GM19372 (cell line): Measurements from ENCODE around the gene NRN1L.
"Not testable (repeated sequence)": the region's sequence is repeated elsewhere in the genome, so short reads cannot be mapped to it uniquely, and the experiment has no call there.

ENCODE experiments used
- ATAC-seq: cut with Tn5 transposase; IDR thresholded peaks from one replicate; pipeline ENCODE4 v1.9.1; 2021; ENCODE audit warnings: mild to moderate bottlenecking, low read depth, moderate library complexity; ENCODE audit not compliant: unreplicated experiment

Gene NRN1L

DNA sequence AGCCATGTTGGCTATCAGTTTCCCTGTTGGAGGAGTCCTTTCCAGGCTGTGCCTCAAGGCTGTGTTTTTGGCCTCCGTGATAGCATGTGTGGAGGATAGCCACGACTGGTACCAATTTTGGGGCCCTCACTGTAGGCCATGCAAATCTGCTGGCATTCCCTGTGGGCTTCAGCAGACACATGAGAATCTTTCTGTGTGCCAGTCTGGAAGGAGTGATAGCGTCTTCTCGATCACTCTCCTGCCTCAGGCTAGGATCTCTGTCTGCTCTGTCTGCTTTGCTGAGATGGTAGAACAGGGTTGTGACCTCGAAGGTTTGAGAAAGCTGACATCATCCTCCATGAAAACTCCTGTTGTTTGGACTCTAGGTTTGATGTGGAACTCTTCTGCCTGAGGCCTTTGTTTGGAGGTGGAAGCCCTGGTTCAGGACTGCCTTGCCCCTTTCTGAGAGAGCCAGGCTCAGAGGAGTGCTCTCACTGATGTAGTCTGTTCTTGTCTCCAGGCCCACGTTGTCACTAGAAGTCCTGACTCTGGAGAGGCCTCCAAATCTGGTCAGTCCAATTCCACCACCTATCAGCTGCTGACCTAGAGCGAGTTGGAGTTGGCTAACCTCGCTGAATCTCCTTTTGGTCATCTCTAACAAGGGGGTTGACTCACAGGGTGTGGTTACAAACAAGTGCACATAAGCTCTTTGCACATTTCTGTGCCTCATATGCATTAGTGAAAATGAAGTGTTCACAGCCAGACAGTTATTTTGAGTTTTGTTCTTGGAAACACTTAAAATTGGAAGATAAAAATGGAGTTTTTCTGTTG is 23.9 kb upstream of the NRN1L start:
- no peak for ATAC-seq

DNA sequence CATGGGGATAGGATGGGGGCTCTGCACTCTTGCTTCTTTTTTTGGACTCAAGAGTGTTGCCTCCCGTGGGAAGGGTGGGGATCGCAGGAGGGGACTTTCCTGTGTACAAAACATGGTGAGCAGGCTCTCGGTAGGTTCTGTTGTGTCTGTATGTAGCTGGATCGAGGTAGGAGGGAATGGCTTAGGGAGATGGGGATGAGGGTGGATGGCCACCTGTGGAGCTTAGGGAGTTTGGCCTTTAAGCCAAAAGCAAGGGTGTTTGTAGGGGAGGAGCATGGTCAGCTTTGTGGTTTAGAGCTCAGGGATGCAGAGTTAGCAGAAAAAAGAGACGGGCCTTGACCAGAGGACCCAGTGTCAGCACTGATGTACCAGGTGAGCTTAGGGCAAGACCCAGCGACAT is 22.8 kb upstream of the NRN1L start:
- ATAC-seq = no peak

DNA sequence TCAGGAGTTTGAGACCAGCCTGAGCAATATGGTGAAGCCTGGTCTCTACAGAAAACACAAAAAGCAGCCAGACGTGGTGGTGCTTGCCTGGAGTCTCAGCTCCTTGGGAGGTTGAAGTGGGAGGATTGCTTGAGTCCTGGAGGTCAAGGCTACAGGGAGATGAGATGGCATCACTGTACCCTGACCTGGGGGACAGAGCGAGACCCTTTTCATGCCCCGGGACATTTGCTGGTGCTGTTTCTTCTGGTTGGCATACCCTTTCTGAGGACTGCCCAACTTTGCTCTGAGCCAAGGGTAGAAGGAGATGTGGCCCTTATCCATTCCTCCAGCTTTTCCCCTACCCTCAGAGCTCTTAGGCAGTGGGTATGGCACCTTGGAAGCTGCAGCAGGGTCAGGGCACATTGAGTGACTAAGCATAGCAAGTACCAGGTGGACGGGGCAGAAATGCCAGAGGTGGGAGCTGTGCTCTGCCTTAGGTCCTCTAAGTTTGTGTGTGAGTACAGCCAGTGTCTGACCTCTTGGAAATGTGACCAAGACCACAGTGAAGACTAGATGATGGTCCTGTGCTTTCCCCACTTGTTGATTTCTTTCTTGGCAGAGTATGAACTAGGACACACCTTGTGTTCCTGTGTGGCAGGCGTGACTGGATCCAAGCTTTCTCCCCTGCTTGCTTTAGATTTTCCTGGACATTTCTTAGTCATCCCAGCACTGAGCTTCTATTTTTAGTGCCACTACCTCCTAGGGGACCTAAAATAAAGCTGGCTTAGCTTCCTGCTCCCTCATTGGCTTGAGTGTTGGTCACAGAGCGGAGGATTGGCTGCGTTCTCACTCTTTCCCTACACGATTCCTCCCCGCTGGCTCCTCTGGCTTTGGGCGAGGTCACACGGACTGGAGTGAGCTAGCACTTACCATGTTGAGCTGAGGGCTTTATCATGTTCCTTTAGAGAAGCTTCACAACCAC is 21.8 kb upstream of the NRN1L start:
- ATAC-seq = no peak

GRCh38 chr16:67864044-67864443 is 20.6 kb upstream of the NRN1L start:
- ATAC-seq = not testable (repeated sequence)

DNA sequence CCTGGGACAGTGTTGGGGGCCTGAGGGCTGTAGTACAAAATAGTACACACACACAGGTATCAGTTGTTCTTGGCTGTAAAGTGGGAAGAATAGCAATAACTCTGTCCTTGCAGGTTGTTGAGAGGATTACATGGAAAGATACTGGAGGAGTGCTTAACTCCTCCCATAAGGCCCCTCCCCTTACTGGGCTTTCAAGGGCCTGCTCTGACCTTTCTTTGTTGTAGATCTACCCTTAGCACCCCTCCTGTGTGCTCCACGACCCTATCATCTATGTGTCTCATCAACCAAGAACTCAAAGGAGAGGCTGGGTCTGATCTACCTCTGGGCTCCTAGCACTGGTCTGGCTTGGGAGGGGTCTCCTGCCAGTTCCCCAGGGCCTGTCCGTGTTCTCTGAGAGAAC is 20.1 kb upstream of the NRN1L start:
- no peak for ATAC-seq

DNA sequence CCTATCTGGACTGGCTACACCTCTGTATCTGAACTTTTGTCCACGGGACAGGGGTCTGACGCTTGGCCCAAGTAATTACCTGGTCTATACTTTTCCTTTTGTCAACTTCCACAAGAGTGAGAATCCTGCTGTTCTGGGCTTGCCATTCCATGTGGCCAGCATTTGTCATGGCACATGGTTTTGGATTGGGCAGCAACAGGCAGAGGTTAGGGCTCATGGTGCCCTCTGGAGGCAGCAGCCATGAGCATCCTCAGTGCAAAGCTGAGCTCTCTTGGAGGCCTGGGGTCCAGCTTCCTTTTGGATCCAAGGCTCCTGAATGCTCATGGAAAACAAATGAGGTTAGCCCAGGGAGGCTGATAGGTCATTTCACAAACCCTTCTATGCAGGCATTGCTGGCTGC is 19.4 kb upstream of the NRN1L start:
- ATAC-seq = no peak

GRCh38 chr16:67868290-67868689 is 16.4 kb upstream of the NRN1L start:
- no peak for ATAC-seq

DNA sequence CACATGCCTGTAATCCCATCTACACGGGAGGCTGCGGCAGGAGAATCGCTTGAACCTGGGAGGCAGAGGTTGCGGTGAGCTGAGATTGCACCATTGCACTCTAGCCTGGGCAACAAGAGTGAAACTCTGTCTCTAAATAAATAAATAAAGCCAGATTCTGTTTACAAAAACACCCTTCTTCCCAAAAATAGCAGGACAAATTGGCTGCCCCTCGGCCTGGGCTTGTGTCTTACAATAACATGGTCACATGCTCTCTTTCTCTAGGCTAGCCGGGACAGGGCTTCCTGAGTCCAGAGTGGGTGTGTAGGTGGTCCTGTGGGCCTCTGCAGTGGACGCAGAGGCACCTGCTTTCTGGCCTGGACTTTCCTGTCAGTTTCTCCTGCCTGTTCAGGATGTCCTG is 15.0 kb upstream of the NRN1L start:
- ATAC-seq = no peak

- ATAC-seq = no peak
Measured at GRCh38 chr16:67871256-67871655, 13.4 kb upstream of the NRN1L start.

DNA sequence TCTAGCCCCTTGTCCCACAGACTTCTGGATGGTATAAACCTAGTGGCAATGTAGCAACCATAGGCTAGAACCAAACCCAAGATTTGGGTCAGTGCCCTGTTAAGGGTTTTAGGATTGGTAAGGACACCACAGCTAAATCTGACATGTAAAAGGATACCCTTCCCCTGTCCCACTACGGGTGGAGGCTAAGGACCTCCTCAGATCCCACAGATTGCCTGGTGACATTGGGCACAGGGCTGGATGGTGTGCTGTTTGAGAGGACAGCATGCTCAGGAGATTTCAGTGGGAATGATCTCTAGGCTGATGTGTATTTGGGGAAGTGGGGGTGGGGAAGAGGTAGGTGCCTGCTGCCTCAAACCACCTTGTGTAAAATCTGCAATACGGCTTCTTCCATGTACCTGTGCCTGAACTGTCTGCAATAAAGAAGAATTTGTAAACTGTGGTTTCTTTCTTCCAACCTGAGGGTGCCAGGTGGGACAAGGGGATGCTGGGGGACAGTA is 12.5 kb upstream of the NRN1L start:
- no peak for ATAC-seq

GRCh38 chr16:67872631-67873434 is 11.9 kb upstream of the NRN1L start, which contains the start of gene EDC4:
Gene EDC4, plus strand, starts transcription at chr16:67873052. Its CDS starts 210 bp downstream, at chr16:67873262.
- peak; percentile 83 for ATAC-seq

GRCh38 chr16:67873435-67874370 is 11.0 kb upstream of the NRN1L start:
- ATAC-seq = no peak

DNA sequence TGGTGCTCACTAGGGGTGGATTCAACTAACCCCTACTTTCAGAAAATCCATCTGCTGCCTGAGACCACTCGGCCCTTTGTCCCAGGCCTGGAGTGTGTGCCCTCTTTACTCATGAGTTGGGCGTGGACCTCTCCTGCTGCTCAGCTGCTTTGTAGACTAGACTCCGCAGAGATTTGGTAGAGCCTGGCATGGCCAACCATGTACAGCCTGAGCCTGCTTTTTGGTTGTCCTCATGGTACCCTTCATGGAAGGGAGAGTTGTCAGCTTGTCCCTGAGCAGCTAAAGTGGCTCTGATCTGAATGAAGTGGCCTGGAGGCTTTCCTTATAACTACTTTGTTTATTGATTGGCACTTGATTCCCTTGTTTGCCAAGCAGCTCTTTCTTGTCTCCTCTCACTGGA is 10.3 kb upstream of the NRN1L start:
- no peak for ATAC-seq

GRCh38 chr16:67877064-67877463 is 7.6 kb upstream of the NRN1L start:
- ATAC-seq = no peak

DNA sequence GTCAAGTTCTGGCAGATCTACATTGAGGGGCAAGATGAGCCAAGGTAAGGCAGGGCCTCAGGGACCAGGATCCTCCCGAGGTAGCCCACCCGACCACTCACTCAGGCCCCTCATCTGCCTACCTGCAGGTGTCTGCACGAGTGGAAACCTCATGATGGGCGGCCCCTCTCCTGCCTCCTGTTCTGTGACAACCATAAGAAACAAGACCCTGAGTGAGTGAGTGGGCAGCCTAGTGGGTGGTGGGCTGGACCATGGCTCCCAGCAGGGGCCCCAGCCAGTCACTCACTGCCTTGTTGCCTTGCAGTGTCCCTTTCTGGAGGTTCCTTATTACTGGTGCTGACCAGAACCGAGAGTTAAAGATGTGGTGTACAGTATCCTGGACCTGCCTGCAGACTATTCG is 6.5 kb upstream of the NRN1L start:
- ATAC-seq = no peak

DNA sequence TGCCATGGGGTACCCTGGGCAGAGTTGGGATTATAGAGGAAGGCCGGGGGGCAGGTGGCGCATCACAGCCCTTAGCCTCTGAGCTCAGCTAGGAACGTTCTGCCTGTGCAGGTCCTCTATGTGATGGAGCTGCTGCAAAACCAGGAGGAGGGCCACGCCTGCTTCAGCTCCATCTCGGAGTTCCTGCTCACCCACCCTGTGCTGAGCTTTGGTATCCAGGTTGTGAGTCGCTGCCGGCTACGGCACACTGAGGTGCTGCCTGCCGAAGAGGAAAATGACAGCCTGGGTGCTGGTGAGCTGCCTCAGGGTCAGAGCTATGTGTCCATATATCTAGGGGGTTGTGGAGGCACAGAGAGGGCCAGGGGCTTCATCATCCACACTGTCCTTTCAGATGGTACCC is 5.8 kb upstream of the NRN1L start:
- ATAC-seq = no peak

DNA sequence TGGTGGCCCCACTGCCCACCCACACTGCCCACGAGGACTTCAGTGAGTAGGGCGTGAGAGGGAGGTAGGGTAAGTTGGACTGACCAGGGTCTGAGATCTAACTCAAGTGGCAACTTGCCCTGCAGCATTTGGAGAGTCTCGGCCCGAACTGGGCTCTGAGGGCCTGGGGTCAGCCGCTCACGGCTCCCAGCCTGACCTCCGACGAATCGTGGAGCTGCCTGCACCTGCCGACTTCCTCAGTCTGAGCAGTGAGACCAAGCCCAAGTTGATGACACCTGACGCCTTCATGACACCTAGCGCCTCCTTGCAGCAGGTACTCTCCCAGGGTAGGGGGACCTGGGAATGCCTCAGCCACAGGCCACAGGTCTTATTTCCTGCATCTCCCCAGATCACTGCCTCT is 5.2 kb upstream of the NRN1L start:
- no peak for ATAC-seq

GRCh38 chr16:67879936-67880335 is 4.7 kb upstream of the NRN1L start:
- no peak for ATAC-seq

DNA sequence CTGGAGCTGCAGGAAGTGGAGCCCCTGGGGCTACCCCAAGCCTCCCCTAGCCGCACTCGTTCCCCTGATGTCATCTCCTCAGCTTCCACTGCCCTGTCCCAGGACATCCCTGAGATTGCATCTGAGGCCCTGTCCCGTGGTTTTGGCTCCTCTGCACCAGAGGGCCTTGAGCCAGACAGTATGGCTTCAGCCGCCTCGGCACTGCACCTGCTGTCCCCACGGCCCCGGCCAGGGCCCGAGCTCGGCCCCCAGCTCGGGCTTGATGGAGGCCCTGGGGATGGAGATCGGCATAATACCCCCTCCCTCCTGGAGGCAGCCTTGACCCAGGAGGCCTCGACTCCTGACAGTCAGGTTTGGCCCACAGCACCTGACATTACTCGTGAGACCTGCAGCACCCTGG is 4.1 kb upstream of the NRN1L start:
- ATAC-seq = no peak
